Measurements from ENCODE around the gene ARHGAP27.

- TF ChIP-seq EZH2 (IDR thresholded peaks at IDR 0.05; ENCODE audit: insufficient read depth, poor library complexity, severe bottlenecking) (no peak), EZH2phosphoT487 (IDR thresholded peaks at IDR 0.05; ENCODE audit: insufficient read depth, low read depth) (no peak)
Observed at GRCh38 chr17:45387739-45388138, 44.9 kb downstream of the ARHGAP27 start.

All from GM23248 (cell line).